ENCODE results near the gene CHST1.

Gene CHST1

DNA sequence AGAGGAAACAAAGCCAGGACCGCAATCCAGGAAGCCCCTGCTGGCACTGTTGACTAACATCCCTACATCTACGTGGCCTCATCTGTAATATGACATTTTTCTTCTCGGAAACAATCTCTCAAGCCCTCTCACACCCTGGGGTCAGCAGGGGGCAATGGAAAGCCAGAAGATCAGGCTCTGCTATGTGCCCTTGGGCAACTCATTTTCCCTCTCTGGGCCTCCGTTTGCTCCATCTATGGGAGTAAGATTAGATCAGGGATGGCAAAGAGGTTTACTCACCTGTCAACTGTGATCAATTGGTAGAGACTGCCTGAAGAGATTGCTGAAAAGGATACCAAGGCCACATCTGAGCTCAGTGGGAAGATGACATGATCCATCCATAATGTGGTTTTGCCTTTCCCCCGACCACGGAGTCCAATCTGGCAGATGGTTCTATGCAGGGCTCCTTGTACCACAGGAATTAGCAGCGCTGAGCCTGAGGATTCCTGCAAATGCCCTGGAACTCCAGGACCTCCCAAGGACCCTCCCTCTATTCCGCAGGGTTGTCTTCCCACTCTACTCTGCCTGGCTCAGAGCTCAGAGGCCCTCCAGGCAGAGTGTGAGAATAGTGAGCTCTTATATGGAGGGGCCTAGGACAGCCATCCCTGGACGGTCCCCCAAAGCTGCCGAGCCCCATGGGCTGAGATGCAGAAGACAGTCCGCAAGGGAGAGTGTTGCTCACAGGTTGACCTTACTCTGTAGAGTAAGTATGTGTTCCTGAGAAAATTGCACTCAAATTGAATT lies 66.1 kb downstream of the CHST1 start:
- TF ChIP-seq, protein P1, sequence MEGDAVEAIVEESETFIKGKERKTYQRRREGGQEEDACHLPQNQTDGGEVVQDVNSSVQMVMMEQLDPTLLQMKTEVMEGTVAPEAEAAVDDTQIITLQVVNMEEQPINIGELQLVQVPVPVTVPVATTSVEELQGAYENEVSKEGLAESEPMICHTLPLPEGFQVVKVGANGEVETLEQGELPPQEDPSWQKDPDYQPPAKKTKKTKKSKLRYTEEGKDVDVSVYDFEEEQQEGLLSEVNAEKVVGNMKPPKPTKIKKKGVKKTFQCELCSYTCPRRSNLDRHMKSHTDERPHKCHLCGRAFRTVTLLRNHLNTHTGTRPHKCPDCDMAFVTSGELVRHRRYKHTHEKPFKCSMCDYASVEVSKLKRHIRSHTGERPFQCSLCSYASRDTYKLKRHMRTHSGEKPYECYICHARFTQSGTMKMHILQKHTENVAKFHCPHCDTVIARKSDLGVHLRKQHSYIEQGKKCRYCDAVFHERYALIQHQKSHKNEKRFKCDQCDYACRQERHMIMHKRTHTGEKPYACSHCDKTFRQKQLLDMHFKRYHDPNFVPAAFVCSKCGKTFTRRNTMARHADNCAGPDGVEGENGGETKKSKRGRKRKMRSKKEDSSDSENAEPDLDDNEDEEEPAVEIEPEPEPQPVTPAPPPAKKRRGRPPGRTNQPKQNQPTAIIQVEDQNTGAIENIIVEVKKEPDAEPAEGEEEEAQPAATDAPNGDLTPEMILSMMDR (IDR thresholded peaks at IDR 0.05), result no peak
